NB4 (cell line): ENCODE data around the gene DGKG.

Experiments
- MYC ChIP-seq: IDR thresholded peaks from 2 replicates; pipeline ENCODE4 v1.6.1; 2011; ENCODE audit warnings: low read depth, low read length
- POLR2A ChIP-seq: IDR thresholded peaks from 2 replicates; pipeline ENCODE4 v1.6.1; 2011; ENCODE audit warnings: mild to moderate bottlenecking; ENCODE audit not compliant: insufficient read length; ENCODE audit errors: extremely low read depth
- TF ChIP-seq, protein P1 (sequence below): IDR thresholded peaks from one replicate; pipeline ENCODE4 v1.5.1; 2012; ENCODE audit warnings: low read depth, low read length

DNA sequence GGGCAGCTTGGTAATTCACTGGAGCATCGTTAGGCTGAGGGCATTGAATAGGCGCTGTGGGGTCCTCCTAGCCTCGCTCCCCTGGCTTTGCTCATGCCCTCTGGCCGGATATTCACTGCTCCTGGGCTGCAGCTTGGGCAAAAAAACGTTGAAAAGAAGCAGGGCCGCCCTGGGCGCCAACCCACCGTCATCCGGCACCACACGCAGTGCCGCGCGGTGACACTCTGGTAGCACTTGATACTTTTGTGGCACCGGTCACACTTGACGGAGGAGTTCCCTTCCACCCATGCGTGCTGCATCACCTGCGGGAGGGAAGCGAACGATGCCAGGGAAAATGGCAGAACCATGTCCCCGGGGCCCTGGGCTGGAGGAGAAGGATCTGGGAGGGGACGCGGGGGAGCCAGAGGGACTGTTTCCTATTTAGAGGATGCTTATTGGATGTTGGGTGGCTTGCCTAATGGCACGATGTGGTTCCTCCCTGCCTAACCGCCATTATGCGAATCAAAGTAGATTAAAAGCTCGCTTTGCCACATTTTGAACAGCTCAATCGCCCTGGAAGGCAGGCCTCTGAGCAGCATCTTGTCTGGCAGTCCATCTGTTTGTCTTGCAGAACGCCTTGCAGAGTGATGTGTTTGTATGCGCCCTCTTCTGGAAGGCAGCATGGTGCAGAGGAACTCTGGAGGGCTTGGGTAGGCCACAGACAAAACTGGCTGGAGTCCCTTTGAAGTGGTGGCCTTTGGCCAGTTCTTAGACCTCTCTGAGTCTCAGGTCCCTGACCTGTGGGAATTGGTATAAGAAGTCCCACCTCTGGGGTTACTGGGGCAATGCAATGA lies 93.2 kb downstream of the DGKG start:
- TF ChIP-seq, protein P1, sequence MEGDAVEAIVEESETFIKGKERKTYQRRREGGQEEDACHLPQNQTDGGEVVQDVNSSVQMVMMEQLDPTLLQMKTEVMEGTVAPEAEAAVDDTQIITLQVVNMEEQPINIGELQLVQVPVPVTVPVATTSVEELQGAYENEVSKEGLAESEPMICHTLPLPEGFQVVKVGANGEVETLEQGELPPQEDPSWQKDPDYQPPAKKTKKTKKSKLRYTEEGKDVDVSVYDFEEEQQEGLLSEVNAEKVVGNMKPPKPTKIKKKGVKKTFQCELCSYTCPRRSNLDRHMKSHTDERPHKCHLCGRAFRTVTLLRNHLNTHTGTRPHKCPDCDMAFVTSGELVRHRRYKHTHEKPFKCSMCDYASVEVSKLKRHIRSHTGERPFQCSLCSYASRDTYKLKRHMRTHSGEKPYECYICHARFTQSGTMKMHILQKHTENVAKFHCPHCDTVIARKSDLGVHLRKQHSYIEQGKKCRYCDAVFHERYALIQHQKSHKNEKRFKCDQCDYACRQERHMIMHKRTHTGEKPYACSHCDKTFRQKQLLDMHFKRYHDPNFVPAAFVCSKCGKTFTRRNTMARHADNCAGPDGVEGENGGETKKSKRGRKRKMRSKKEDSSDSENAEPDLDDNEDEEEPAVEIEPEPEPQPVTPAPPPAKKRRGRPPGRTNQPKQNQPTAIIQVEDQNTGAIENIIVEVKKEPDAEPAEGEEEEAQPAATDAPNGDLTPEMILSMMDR = peak; percentile 25
- no peak for TF ChIP-seq POLR2A
- TF ChIP-seq MYC = no peak
